ENCODE measurements around the gene ACTN4.

ACTN4 gene

GRCh38 chr19:38725469-38726283, 78.2 kb downstream of the ACTN4 start:
- no peak for DNase-seq (ENCODE audit: low spot score)

DNA sequence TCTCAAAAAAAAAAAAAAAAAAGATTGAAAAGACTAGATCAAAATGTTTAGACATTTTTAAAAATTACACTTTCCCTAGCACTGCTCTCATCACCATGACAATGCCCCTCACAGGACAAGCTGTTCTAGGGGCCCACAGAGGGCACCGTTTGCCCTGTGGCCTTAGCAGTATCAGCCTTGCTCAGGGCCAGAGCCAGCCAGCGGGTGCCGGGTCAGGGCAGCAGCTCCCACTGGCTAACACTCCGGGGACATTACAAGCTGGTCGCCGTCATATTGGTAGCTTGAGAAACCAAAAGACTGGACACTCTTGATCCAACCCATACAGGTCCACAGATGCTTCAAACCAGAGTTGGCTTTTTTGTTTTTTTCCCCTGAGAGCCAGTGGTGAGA, 78.8 kb downstream of the ACTN4 start:
- no peak for DNase-seq (ENCODE audit: low spot score)

- DNase-seq (ENCODE audit: low spot score) = no peak
These were observed 79.4 kb downstream of the ACTN4 start for GRCh38 chr19:38726761-38727301.

DNA sequence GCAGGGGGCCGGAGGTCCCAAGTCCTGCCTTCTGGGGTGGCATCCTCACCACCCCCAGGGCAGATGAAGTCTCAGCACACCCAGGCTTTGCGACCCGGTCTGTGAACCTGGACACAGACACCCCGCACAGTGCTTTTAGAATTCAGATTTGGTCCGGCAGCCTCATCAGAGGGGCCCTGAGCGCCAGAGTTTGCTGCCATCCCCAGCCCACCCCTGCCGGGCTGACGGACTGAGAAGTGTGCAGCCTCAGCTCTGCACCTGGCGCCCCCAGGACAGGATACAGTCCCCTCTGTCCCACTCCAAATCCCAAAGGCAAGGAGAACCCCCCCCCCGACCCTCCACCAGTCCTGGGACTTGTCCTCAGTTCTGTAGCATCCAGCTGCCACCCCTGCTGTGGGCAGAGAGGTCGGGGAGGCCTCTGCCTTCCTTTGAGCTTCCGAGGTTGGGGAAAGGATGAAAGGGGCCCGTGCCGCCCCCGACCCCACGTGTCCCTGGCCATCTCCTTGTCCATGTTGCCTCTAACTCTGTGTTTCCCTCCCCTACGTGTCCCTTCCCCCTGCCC, 79.9 kb downstream of the ACTN4 start:
- DNase-seq (ENCODE audit: low spot score) = no peak

GRCh38 chr19:38727868-38728660, 80.6 kb downstream of the ACTN4 start:
- DNase-seq (ENCODE audit: low spot score) = no peak

DNA sequence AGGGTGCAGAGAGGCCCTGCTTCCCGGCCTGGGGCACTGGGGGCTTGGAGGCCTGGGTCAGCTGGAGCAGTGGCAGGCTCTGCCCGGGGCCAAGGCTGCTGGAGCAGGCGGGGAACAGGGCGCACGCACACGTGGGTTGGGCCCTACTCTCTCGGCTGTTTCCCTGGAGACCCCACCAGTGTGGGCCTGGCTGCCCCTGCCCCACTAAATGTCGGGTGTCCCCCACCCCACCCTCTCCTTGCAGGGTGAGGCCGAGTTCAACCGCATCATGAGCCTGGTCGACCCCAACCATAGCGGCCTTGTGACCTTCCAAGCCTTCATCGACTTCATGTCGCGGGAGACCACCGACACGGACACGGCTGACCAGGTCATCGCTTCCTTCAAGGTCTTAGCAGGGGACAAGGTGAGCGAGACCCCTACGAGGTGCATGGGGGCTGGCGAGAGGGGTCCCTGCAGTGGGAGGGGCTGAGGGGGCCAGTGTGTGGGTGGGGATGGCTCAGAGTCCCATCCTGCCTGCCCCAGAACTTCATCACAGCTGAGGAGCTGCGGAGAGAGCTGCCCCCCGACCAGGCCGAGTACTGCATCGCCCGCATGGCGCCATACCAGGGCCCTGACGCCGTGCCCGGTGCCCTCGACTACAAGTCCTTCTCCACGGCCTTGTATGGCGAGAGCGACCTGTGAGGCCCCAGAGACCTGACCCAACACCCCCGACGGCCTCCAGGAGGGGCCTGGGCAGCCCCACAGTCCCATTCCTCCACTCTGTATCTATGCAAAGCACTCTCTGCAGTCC, 81.5 kb downstream of the ACTN4 start:
- DNase-seq (ENCODE audit: low spot score) = no peak

GRCh38 chr19:38729653-38730469, 82.4 kb downstream of the ACTN4 start:
- peak; percentile 54 for DNase-seq (ENCODE audit: low spot score)

DNA sequence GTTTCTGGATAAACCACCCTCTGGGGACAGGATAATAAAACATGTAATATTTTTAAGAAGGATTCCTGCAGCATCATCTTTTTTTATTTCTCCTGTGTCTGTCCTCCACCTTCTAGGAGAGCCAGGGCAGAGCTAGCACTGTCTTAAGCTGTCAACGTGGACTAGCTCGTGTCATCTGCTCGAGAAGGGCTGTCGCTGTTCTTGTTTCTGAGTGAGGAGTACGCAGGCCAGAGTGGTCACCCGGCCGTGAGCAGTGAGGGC, 83.0 kb downstream of the ACTN4 start:
- no peak for DNase-seq (ENCODE audit: low spot score)

DNA sequence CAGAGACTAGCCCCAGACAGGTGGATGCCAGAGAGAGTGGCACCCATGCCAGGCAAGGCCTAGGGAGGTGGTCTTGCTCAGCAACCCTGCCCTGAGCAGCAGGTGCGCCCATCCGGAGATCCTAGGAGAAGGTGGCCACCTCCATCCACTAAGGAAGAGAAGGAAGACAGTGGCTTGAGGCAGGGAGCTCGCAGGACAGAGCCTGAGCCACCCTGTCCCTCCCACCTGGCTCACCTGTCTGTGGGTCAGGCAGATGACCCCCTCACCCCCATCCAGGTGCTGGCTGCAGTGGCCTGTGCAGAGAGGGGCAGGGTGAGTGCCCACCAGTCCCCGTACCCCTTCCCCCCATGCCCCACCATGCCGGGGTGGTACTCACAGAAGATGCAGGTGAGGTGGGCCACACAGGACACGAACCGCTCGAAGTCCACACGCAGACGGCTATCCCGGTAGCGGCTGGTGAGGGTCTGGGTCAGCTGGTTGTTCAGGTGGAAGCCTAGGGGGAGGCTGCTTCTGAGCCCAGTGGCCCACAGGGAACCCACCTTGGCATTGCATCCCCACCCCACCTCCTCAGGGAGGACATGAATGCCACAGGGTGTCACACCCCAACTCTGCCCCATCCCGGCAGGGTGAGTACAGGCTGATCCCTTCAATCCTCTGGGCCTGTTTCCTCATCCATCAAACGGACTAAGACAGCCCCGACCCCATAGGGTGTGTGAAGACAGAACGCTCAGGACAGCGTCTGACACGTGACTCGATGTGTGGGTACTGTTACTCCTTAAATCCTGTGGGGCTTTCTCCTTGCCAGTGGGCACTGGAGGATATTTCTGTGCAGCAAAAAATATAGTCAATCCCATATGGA, 83.5 kb downstream of the ACTN4 start:
- DNase-seq (ENCODE audit: low spot score) = no peak

DNA sequence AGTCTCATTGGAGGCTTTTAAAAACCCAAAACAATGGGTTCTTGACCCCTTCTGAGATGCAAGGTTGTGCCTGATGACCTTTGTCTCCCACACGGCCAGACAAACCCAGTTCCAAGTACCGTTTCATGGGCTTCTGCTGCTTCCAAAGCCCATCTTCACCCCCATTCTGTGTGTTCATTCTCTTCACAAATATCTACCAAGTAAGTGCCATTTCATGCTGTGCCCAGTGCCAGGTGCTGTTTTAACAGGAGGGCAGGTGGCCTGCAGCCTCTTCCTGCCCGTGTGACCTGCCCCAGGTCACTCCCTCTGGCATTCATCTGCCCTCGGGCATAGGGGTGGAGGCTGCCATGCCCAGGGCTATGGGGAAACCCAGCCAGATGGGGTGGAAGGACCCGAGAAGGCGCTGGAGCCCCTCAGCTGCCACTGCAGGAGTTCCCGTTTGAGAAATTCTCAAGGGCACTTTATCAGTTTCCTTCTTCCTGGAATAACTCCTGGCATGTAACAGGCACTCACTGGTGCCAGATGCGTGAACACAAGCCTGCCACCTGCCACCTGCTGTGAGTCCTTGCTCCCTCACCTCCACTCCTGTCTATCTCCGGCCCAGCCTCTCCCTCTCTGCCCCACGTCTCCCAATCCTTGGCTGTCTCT, 84.3 kb downstream of the ACTN4 start:
- no peak for DNase-seq (ENCODE audit: low spot score)

DNA sequence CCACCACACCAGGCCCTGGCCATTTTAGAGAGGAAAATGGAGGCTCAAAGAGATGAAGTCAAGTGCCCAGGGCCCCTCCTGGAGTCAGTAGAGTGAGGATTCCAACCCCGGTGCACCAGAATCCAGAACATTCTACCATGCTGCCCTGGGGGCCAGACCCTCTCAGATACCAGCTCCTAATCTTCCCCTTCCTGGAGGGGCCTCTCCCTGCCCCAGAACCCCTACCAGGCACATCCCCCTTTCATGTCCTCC, 85.7 kb downstream of the ACTN4 start:
- DNase-seq (ENCODE audit: low spot score) = no peak

- DNase-seq (ENCODE audit: low spot score) = no peak
These were observed 86.2 kb downstream of the ACTN4 start for GRCh38 chr19:38733493-38734175.

- no peak for DNase-seq (ENCODE audit: low spot score)
These were observed 86.7 kb downstream of the ACTN4 start for GRCh38 chr19:38734176-38734425.

DNA sequence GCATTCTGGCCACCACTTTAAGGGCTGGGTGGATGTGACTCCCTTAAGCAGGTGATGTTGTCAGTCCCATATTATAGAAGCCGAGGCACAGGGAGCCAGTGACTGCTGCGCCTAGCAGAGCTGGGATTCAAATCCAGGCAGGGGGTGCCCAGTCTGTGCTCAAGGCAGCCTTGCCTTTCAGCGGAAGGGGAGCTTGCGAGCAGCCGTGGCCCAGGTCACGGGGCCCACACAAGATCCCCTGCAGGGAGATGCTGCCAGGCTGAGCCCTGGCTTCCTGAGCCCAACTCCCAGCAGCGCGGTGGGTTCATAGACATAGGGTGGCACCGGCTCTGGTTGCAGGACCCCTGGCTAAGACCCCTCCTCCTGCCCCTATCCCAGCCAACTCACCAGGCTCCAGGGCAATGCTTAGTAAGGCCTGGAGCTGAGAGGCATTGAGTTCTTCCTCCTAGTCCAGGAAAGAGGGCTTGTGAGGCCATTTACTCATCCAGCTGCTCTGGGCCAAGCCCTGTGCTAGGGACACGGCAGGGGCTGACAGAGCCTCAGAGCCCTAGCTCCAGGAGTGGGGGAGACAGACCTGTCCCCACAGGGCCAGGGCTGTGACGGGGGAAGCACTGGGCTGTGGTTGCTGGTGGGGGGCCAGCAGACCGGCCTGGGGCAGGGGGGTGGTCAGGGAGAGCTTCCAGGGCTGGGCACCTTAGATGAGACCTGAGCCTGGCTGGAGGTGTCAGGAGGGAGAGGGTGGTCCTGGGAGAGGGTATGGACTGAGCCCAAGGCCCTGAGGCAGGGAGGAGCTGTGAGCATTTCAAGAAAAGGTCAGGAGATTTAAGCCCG, 87.2 kb downstream of the ACTN4 start:
- DNase-seq (ENCODE audit: low spot score) = no peak

GRCh38 chr19:38735257-38735686, 87.8 kb downstream of the ACTN4 start:
- DNase-seq (ENCODE audit: low spot score) = no peak

DNA sequence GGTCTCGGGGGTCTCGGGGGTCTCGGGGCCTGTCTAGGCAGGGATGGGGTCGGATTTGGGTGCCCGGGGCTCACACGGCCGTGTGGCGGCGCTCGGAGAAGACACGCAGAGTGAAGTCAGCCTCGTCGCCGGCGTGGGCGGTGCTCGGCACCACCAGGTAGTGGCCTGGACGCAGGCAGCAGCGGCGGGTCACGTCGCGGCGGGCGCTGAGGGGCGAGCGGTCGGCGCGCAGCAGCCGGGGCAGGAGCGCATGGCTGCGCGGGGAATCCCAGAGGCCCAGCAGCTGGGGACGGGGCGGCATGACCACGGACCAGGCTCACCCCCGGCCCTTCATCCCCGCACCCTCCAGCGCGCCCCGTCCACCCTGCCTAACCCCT, 88.6 kb downstream of the ACTN4 start:
- no peak for DNase-seq (ENCODE audit: low spot score)

DNA sequence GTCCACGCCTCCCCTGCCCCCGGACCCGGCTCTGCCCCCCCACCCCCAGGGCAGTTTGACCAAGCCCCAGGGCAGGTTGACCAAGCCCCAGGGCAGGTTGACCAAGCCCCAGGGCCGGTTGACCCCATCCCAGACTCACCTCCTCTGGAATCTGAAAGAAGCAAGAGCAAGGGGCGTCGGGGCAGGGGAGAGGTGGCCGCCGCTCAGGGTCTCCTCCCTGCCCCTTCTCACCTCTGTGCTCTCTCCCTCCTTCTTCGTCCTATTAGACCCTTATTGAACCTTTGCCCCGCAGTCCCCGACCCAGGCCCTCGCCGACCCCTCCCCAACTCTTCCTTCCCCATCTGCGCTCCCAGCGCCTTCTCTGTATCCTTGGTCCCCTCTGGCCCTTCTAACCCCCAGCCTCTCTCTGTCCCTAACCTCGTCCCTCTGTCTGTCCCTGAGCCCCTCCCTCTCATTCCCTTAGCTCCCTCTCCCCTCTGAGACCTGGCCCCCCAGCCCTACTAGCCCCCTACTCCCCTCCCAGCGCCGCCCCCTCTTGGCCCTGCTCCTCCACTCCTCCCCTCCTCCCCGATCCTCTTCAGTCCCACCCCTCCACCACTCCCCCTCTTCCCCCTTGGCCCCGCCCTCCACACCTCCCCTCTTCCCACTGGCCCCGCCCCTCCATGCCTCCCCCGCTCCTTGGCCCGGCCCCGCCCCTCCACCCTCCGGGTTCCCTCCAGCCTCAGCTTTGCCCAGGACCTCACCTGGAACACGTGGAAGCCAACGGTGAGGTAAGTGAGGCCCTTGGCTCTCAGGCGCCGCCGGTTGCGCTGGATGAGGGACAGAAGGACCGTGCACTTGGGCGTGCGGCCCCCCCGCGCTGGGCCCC, 89.2 kb downstream of the ACTN4 start:
- no peak for DNase-seq (ENCODE audit: low spot score)

DNA sequence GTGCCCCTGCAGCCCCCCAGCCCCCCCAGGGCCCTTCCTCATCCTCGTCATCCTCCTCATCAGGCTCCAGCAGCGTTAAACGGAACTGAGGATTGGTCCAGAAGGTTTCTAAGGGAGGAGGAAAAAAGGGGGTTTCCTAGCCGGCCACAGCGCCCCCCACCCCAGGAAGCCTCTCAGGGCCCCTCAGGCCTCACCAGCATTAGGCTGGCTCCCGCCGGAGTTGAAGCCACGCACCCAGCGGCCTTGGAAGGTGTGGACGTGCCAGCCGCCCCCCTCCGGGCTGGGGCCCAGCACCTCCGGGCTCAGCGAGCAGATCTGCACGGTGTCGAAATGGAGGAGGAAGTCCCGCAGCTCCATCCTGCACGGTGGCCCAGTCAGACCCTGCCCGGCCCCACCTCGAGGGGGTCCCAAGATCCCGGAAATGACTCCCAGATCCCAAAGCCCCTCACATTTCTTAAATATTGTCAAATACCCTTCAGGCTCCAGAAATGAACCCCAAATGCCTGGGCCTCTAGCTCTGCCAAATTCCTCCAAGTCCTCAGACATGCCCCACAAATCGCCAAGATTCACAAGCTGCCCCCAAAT, 89.9 kb downstream of the ACTN4 start:
- DNase-seq (ENCODE audit: low spot score) = no peak
